ENCODE measurements around the gene PDZRN4. TPM values are rescaled to one million over a fixed set of nuclear protein-coding genes. Genes with fewer than 3 reads are reported as not detected.

Gene PDZRN4
- total RNA-seq, 4 donors from 2014 or later: 1.1 to 14.0 (median 4.5) TPM

DNA sequence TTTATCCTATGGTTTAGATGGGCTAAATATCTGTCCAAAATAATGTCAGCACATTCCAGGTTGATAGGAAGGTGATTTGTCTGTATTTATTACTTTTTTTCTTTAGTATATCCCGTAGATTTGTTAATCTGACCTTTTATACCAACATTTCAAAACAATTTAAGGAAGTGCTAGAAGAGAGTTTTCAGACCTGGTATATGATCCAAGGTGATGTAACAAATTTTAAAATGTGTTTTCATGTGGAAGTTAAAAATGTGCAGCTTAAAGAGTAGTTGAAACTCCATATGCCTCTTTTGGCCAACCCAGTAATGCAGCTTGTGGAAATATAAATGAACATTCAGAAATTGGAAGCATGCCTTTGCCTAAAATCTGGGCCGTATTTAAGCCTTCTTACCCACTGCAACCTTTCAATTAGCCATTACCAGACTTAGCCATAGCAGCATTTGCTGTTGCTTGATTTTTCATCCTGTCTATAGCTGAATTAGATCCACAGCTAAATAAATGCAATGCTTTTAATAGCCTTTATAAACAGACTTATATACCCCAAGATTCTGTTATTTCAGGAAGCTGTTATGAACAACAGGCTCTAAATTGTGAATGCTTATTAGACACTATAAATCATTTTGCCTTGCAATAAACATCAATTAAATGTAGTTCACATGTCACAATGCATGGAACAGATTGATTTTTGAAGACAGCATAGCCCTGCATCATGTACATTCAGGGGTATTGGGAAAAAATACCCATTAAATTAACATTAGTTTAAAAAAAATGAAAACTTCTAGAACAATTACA lies 271.2 kb downstream of the PDZRN4 start:
- H3K27ac ChIP-seq: no peak overlapping the region
- H3K9me3 ChIP-seq: no peaks in the 10 kb centered on the region
- DNase-seq: no peak
- H3K27me3 ChIP-seq: no peaks in the 10 kb centered on the region
- no peak overlapping the region for H3K4me3 ChIP-seq
- no peaks in the 10 kb centered on the region for H3K4me1 ChIP-seq
- H3K36me3 ChIP-seq: no peaks in the 10 kb centered on the region
- no peak for TF ChIP-seq POLR2A (IDR thresholded peaks at IDR 0.05)
- TF ChIP-seq, protein P1, sequence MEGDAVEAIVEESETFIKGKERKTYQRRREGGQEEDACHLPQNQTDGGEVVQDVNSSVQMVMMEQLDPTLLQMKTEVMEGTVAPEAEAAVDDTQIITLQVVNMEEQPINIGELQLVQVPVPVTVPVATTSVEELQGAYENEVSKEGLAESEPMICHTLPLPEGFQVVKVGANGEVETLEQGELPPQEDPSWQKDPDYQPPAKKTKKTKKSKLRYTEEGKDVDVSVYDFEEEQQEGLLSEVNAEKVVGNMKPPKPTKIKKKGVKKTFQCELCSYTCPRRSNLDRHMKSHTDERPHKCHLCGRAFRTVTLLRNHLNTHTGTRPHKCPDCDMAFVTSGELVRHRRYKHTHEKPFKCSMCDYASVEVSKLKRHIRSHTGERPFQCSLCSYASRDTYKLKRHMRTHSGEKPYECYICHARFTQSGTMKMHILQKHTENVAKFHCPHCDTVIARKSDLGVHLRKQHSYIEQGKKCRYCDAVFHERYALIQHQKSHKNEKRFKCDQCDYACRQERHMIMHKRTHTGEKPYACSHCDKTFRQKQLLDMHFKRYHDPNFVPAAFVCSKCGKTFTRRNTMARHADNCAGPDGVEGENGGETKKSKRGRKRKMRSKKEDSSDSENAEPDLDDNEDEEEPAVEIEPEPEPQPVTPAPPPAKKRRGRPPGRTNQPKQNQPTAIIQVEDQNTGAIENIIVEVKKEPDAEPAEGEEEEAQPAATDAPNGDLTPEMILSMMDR (IDR thresholded peaks at IDR 0.05): no peak

DNA sequence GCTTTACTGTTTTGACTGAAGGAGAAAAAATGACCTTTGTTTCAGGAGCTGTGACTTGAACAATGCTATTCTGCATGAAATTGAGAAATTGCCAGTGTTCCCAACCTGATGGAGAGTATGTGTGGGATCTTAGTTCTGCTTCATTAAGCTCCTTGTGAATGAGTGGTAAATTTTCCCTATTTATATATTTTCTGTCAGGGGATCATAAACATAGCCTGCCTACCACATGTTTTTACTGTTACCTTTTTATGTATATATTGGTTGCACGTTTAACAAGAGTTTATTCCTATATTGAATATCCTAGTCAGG lies 271.7 kb downstream of the PDZRN4 start:
- Histone ChIP-seq H3K36me3 (no peaks in the 10 kb centered on the region), H3K27ac (no peak overlapping the region), H3K27me3 (no peaks in the 10 kb centered on the region), H3K4me3 (no peak overlapping the region), H3K9me3 (no peaks in the 10 kb centered on the region), H3K4me1 (no peaks in the 10 kb centered on the region)
- TF ChIP-seq, protein P1 (IDR thresholded peaks at IDR 0.05): no peak
- TF ChIP-seq POLR2A (IDR thresholded peaks at IDR 0.05): no peak
- DNase-seq: no peak

DNA sequence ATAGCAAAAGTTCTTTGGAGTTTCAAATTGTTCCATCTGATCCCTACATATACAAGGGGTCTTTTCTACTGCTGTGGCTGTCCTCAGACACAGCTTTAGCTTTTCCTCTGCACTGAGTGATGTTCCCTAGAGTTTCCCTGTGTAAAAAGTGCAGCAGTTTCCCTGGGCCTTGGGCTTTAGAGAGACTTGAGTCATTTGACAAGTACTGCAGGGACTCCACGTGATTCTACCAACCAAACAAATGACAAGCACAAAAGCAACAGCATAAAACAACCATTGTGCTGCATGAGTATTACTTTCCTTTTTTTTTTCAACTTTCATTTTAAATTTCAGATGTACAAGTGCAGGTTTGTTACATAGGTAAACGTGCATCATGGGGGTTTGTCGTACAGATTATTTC lies 272.8 kb downstream of the PDZRN4 start:
- Histone ChIP-seq H3K4me3 (no peak overlapping the region), H3K27me3 (no peaks in the 10 kb centered on the region), H3K4me1 (no peaks in the 10 kb centered on the region), H3K36me3 (no peaks in the 10 kb centered on the region), H3K27ac (no peak overlapping the region), H3K9me3 (no peaks in the 10 kb centered on the region)
- no peak for TF ChIP-seq POLR2A (IDR thresholded peaks at IDR 0.05)
- TF ChIP-seq, protein P1 (IDR thresholded peaks at IDR 0.05): no peak
- no peak for DNase-seq

DNA sequence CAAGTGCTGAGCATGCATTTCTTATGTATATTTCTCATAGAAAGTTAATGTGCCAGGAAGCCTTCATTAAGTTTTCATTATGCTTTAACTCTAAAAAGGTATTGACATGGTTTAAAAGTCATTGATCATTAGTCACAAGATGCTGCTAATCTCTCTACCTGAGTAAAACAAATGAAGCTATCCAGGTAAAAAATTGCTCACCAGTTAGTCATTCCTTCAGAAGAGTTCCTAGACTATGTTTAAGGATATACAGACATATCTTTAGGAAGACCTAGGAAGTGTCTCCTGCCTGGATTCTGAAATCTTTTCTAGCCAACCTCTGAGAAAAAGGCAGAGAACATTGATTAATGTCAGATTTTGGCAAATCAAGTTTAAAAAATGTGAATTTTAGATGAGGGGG lies 274.2 kb downstream of the PDZRN4 start:
- DNase-seq: no peak
- TF ChIP-seq POLR2A (IDR thresholded peaks at IDR 0.05): no peak
- TF ChIP-seq, protein P1 (IDR thresholded peaks at IDR 0.05): no peak
- no peak overlapping the region for H3K4me3 ChIP-seq
- no peaks in the 10 kb centered on the region for H3K27me3 ChIP-seq
- no peaks in the 10 kb centered on the region for H3K4me1 ChIP-seq
- no peak overlapping the region for H3K27ac ChIP-seq
- no peaks in the 10 kb centered on the region for H3K9me3 ChIP-seq
- no peaks in the 10 kb centered on the region for H3K36me3 ChIP-seq

GRCh38 chr12:41465526-41465925 lies 277.4 kb downstream of the PDZRN4 start:
- Histone ChIP-seq H3K4me1 (no peaks in the 10 kb centered on the region), H3K4me3 (no peak overlapping the region), H3K27me3 (no peaks in the 10 kb centered on the region), H3K9me3 (no peaks in the 10 kb centered on the region), H3K27ac (no peak overlapping the region), H3K36me3 (no peaks in the 10 kb centered on the region)
- no peak for TF ChIP-seq POLR2A (IDR thresholded peaks at IDR 0.05)
- TF ChIP-seq, protein P1 (IDR thresholded peaks at IDR 0.05): no peak
- DNase-seq: no peak

Measured in Peyer's patch (tissue), 4 donors.